Suprapubic skin (tissue), 4 donors: Measurements from ENCODE around the gene SLC9A7. TPM values are rescaled to one million over a fixed set of nuclear protein-coding genes. Genes with fewer than 3 reads are reported as not detected.

Source experiments
- DNase-seq, 2 donors: peaks; one replicate each; pipeline ENCODE4 v3.0.0-alpha.2; 2019; ENCODE audit warnings: low spot score in 2 of 2
- H3K27ac ChIP-seq: fragments of 200-600 bp; sonication (generic); one replicate; pipeline ENCODE4 v1.5.1; 2019
- H3K27me3 ChIP-seq: fragments of 200-600 bp; sonication (generic); one replicate; pipeline ENCODE4 v1.5.1; 2019
- H3K36me3 ChIP-seq: fragments of 200-600 bp; sonication (generic); one replicate; pipeline ENCODE4 v1.5.1; 2019
- H3K4me1 ChIP-seq: fragments of 200-600 bp; sonication (generic); one replicate; pipeline ENCODE4 v1.5.1; 2019
- H3K4me3 ChIP-seq: fragments of 200-600 bp; sonication (generic); one replicate; pipeline ENCODE4 v1.5.1; 2019; ENCODE audit warnings: mild to moderate bottlenecking
- H3K9me3 ChIP-seq: fragments of 200-600 bp; sonication (generic); one replicate; pipeline ENCODE4 v1.5.1; 2019
- EP300 ChIP-seq: sonication (generic); formaldehyde crosslinking; IDR thresholded peaks from one replicate; pipeline ENCODE4 v1.6.1; 2017; ENCODE audit warnings: antibody characterized with exemption
- POLR2A ChIP-seq, 2 donors: fragments of 450-650 bp; IDR thresholded peaks; one replicate each; pipeline ENCODE4 v1.6.1; 2017; ENCODE audit warnings: antibody characterized with exemption in 2 of 2, mild to moderate bottlenecking in 2 of 2, moderate library complexity in 2 of 2
- POLR2AphosphoS5 ChIP-seq, 3 donors: sonication (generic); formaldehyde crosslinking; IDR thresholded peaks; one replicate each; pipeline ENCODE4 v1.6.1; 2017; ENCODE audit warnings: antibody characterized with exemption in 3 of 3
- WGBS: methylation state at CpG from one replicate; pipeline ENCODE4 v1.1.5; 2018; 5-methylcytosine and 5-hydroxymethylcytosine counted together
- total RNA-seq, 4 donors: library from RNA; depleted of rRNA; stranded (reverse); fragments of >200 nt; gene quantifications; one replicate each; pipeline ENCODE4 v1.1.0, GENCODE V29; 2016
- TF ChIP-seq, protein P1 (sequence below), 2 donors: fragments of 200-600 bp in 1 of 2; fragments of 450-650 bp in 1 of 2; sonication (generic) in 1 of 2; IDR thresholded peaks; one replicate each; pipeline ENCODE4 v1.5.1; 2016 to 2019; ENCODE audit warnings: antibody characterized with exemption in 2 of 2, mild to moderate bottlenecking in 1 of 2, moderate library complexity in 1 of 2

SLC9A7 gene
- total RNA-seq, 4 donors from 2014 or later, result 3.1 to 7.4 (median 6.2) TPM

- Histone ChIP-seq H3K36me3 (no peaks in the 10 kb centered on the region), H3K4me3 (no peak overlapping the region), H3K9me3 (no peaks in the 10 kb centered on the region), H3K4me1 (peaks cover 13% of the 10 kb centered on the region), H3K27ac (no peak overlapping the region), H3K27me3 (no peaks in the 10 kb centered on the region)
- WGBS, result 67% methylated on average over 6 of the region's 6 CpGs
- TF ChIP-seq EP300 (no peak), POLR2AphosphoS5 (IDR thresholded peaks at IDR 0.05) (no peak), POLR2A (IDR thresholded peaks at IDR 0.05) (no peak)
- TF ChIP-seq, protein P1, sequence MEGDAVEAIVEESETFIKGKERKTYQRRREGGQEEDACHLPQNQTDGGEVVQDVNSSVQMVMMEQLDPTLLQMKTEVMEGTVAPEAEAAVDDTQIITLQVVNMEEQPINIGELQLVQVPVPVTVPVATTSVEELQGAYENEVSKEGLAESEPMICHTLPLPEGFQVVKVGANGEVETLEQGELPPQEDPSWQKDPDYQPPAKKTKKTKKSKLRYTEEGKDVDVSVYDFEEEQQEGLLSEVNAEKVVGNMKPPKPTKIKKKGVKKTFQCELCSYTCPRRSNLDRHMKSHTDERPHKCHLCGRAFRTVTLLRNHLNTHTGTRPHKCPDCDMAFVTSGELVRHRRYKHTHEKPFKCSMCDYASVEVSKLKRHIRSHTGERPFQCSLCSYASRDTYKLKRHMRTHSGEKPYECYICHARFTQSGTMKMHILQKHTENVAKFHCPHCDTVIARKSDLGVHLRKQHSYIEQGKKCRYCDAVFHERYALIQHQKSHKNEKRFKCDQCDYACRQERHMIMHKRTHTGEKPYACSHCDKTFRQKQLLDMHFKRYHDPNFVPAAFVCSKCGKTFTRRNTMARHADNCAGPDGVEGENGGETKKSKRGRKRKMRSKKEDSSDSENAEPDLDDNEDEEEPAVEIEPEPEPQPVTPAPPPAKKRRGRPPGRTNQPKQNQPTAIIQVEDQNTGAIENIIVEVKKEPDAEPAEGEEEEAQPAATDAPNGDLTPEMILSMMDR (IDR thresholded peaks at IDR 0.05), result no peak
- DNase-seq, result no peak
These were observed 110.3 kb downstream of the SLC9A7 start for GRCh38 chrX:46648660-46649059.

DNA sequence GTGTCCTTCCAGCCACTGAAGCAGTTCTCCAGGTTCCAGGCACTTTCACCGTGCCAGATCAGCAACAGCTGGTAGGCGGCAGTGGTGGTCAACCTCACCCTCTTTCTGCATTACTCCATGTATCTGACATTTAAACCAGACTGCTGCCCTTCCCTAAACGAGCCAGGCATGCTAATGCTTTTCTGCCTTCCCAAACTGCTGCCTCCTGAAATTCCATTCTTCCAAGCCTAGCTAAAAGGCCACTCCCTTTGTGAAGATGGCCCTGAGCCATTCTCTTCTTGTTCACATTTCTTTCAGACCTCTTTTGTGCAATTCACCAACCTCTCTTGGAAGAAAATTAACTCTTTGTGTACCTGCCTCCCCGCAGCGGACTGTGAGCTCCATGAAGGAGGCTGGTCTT, 111.7 kb downstream of the SLC9A7 start:
- 63% methylated on average over 5 of the region's 5 CpGs for WGBS
- Histone ChIP-seq H3K4me3 (no peak overlapping the region), H3K9me3 (no peaks in the 10 kb centered on the region), H3K36me3 (no peaks in the 10 kb centered on the region), H3K27me3 (no peaks in the 10 kb centered on the region), H3K4me1 (peaks cover 13% of the 10 kb centered on the region), H3K27ac (no peak overlapping the region)
- TF ChIP-seq, protein P1 (IDR thresholded peaks at IDR 0.05), result no peak
- TF ChIP-seq EP300 (no peak), POLR2A (IDR thresholded peaks at IDR 0.05) (no peak), POLR2AphosphoS5 (IDR thresholded peaks at IDR 0.05) (no peak)
- DNase-seq, result no peak

- H3K9me3 ChIP-seq, result no peaks in the 10 kb centered on the region
- no peak for DNase-seq
- H3K27me3 ChIP-seq, result no peaks in the 10 kb centered on the region
- H3K4me1 ChIP-seq, result peaks cover 13% of the 10 kb centered on the region
- no peak for TF ChIP-seq EP300
- TF ChIP-seq POLR2A (IDR thresholded peaks at IDR 0.05), result no peak
- no peak for TF ChIP-seq POLR2AphosphoS5 (IDR thresholded peaks at IDR 0.05)
- TF ChIP-seq, protein P1 (IDR thresholded peaks at IDR 0.05), result no peak
- WGBS, result 61% methylated on average over 4 of the region's 4 CpGs
- H3K27ac ChIP-seq, result no peak overlapping the region
- H3K36me3 ChIP-seq, result no peaks in the 10 kb centered on the region
- no peak overlapping the region for H3K4me3 ChIP-seq
These were observed 113.3 kb downstream of the SLC9A7 start for GRCh38 chrX:46645614-46646013.

GRCh38 chrX:46643636-46644035, 115.3 kb downstream of the SLC9A7 start:
- TF ChIP-seq POLR2AphosphoS5 (IDR thresholded peaks at IDR 0.05) (no peak), EP300 (no peak), POLR2A (IDR thresholded peaks at IDR 0.05) (no peak)
- TF ChIP-seq, protein P1 (IDR thresholded peaks at IDR 0.05), result no peak
- Histone ChIP-seq H3K27ac (no peak overlapping the region), H3K27me3 (no peaks in the 10 kb centered on the region), H3K9me3 (no peaks in the 10 kb centered on the region), H3K4me1 (no peaks in the 10 kb centered on the region), H3K36me3 (no peaks in the 10 kb centered on the region), H3K4me3 (no peak overlapping the region)
- 63% methylated on average over 3 of the region's 3 CpGs for WGBS
- no peak for DNase-seq

- WGBS, result 40% methylated on average over 4 of the region's 4 CpGs
- H3K27ac ChIP-seq, result no peak overlapping the region
- no peaks in the 10 kb centered on the region for H3K4me1 ChIP-seq
- TF ChIP-seq POLR2AphosphoS5 (IDR thresholded peaks at IDR 0.05) (no peak), EP300 (no peak), POLR2A (IDR thresholded peaks at IDR 0.05) (no peak)
- TF ChIP-seq, protein P1 (IDR thresholded peaks at IDR 0.05), result peak in 1 of 2 donors; percentile 25
- no peak overlapping the region for H3K4me3 ChIP-seq
- no peaks in the 10 kb centered on the region for H3K27me3 ChIP-seq
- no peak for DNase-seq
- no peaks in the 10 kb centered on the region for H3K36me3 ChIP-seq
- no peaks in the 10 kb centered on the region for H3K9me3 ChIP-seq
These were observed 116.8 kb downstream of the SLC9A7 start for GRCh38 chrX:46642145-46642544.
